Spleen (tissue), 11 donors: ENCODE data around the gene RNF187. TPM values are rescaled to one million over a fixed set of nuclear protein-coding genes. Genes with fewer than 3 reads are reported as not detected.

Experiments
- DNase-seq: peaks from one replicate; pipeline ENCODE4 v3.0.0-alpha.2; 2020
- H3K27ac ChIP-seq, 8 donors: fragments of 200-600 bp; sonication (generic) in 7 of 8; 1 replicate in 4 of 8; 2 replicates in 4 of 8; pipeline versions ENCODE4 v1.5.0 to v1.8.0; 2016 to 2021; ENCODE audit warnings: inconsistent platforms in 4 of 8, mild to moderate bottlenecking in 4 of 8, moderate library complexity in 1 of 8
- H3K27me3 ChIP-seq, 7 donors: fragments of 200-600 bp; sonication (generic) in 6 of 7; replicated peaks in 1 of 7; 1 replicate in 4 of 7; 2 replicates in 3 of 7; pipeline versions ENCODE4 v1.5.0 to v1.8.0; 2016 to 2021; ENCODE audit warnings: inconsistent platforms in 3 of 7, mild to moderate bottlenecking in 1 of 7
- H3K36me3 ChIP-seq, 6 donors: fragments of 200-600 bp; sonication (generic) in 5 of 6; 1 replicate in 4 of 6; 2 replicates in 2 of 6; pipeline versions ENCODE4 v1.5.0 to v1.8.0; 2016 to 2021; ENCODE audit warnings: inconsistent platforms in 2 of 6
- H3K4me1 ChIP-seq, 6 donors: fragments of 200-600 bp; sonication (generic) in 5 of 6; 1 replicate in 3 of 6; 2 replicates in 3 of 6; pipeline versions ENCODE4 v1.5.0 to v1.8.0; 2016 to 2021; ENCODE audit warnings: inconsistent platforms in 3 of 6
- H3K4me3 ChIP-seq, 8 donors: fragments of 200-600 bp; sonication (generic) in 7 of 8; 1 replicate in 4 of 8; 2 replicates in 4 of 8; pipeline versions ENCODE4 v1.5.0 to v1.8.0; 2016 to 2021; ENCODE audit warnings: inconsistent platforms in 4 of 8, mild to moderate bottlenecking in 4 of 8, moderate library complexity in 2 of 8
- H3K9me3 ChIP-seq, 8 donors: fragments of 200-600 bp; sonication (generic) in 7 of 8; 1 replicate in 4 of 8; 2 replicates in 4 of 8; pipeline versions ENCODE4 v1.5.0 to v1.8.0; 2016 to 2021; ENCODE audit warnings: inconsistent platforms in 4 of 8
- CTCF ChIP-seq, 11 experiments: fragments of 200-600 bp in 7 of 11; fragments of 450-650 bp in 4 of 11; sonication (generic) in 4 of 11; IDR thresholded peaks in 8 of 11; conservative IDR thresholded peaks in 3 of 11; 1 replicate in 7 of 11; 2 replicates in 4 of 11; pipeline versions ENCODE4 v1.4.0 to v1.8.0; 2016 to 2021; ENCODE audit warnings: antibody characterized with exemption in 11 of 11, inconsistent platforms in 4 of 11, mild to moderate bottlenecking in 1 of 11
- POLR2A ChIP-seq, 3 donors: fragments of 450-650 bp; IDR thresholded peaks; one replicate each; pipeline ENCODE4 v1.5.1; 2017; ENCODE audit warnings: antibody characterized with exemption in 3 of 3, mild to moderate bottlenecking in 1 of 3
- POLR2AphosphoS5 ChIP-seq, 3 donors: sonication (generic); formaldehyde crosslinking; IDR thresholded peaks; one replicate each; pipeline ENCODE4 v1.5.1; 2017; ENCODE audit warnings: antibody characterized with exemption in 3 of 3
- WGBS, 5 donors: extraction: QIAGEN DNeasy Blood & Tissue Kit in 3 of 5; methylation state at CpG; one replicate each; pipeline versions ENCODE4 v1.1.5 to v1.1.7; 2013 to 2018; 5-methylcytosine and 5-hydroxymethylcytosine counted together
- intact Hi-C: fragments of 100-400 bp; cut with DNase I; formaldehyde crosslinking; loops from one replicate; pipeline ENCODE4 v1.15.0; 2023; ENCODE audit warnings: low total_unique reads
- polyA plus RNA-seq, 3 donors: library from polyadenylated mRNA; stranded (reverse); fragments of 200-250 nt; gene quantifications; one replicate each; pipeline ENCODE4 v1.2.1, GENCODE V29; 2013
- total RNA-seq, 7 donors: library from RNA; depleted of rRNA in 3 of 7; stranded (reverse); fragments of >200 nt in 3 of 7; fragmentation: NEBNext Ultra II Directional in 4 of 7; extraction: Animal tissue kit (Norgen Biotek cat#: 25700) in 4 of 7; gene quantifications; one replicate each; pipeline versions ENCODE4 v1.1.0 to v1.2.1, GENCODE V29; 2016 to 2021
- donor health status: healthy with polysubstance abuse.
- donor health status: DM: no; HTN: no; CAD: no; lungs with moderate emphysema.
- donor health status: DM: no; HTN: no; CAD: no.
- donor health status: Bipolar disorder and iron deficiency.
- donor health status: healthy.
- donor health status: DM: no; HTN: no; CAD: no.
- donor health status: DM: yes; HTN: yes; CAD: no.

Gene RNF187
- total and polyA plus RNA-seq, 10 donors, result 21.4 to 118 (median 60.4) TPM

- Histone ChIP-seq H3K4me3 (no peak overlapping the region), H3K9me3 (no peaks in the 10 kb centered on the region), H3K27ac (no peak overlapping the region), H3K36me3 (no peaks in the 10 kb centered on the region), H3K27me3 (peaks cover 0 to 90% (median 16%) of the 10 kb centered on the region in 7 donors), H3K4me1 (peaks cover 19 to 75% (median 56%) of the 10 kb centered on the region in 6 donors)
- 74 to 90% (median 87%) methylated on average over 2 of the region's 2 CpGs for WGBS, 5 donors
- DNase-seq, result no peak
- intact Hi-C loops, result no loop called here
- TF ChIP-seq CTCF (IDR thresholded peaks at IDR 0.05 in 8 of 11, conservative IDR thresholded peaks at IDR 0.05 in 3 of 11) (no peak), POLR2AphosphoS5 (IDR thresholded peaks at IDR 0.05) (no peak), POLR2A (IDR thresholded peaks at IDR 0.05) (no peak)
Observed at GRCh38 chr1:228460821-228461220, 26.4 kb upstream of the RNF187 start.

GRCh38 chr1:228462560-228462959 lies 24.6 kb upstream of the RNF187 start:
- Histone ChIP-seq H3K27ac (no peak overlapping the region), H3K36me3 (no peaks in the 10 kb centered on the region), H3K9me3 (no peaks in the 10 kb centered on the region), H3K4me1 (peaks cover 10 to 59% (median 39%) of the 10 kb centered on the region in 6 donors), H3K27me3 (peaks cover 0 to 97% (median 25%) of the 10 kb centered on the region in 7 donors), H3K4me3 (no peak overlapping the region)
- 83 to 89% (median 87%) methylated on average over 5 of the region's 5 CpGs for WGBS, 5 donors
- DNase-seq, result no peak
- intact Hi-C loops, result no loop called here
- no peak for TF ChIP-seq POLR2AphosphoS5 (IDR thresholded peaks at IDR 0.05)
- no peak for TF ChIP-seq POLR2A (IDR thresholded peaks at IDR 0.05)
- TF ChIP-seq CTCF (IDR thresholded peaks at IDR 0.05 in 8 of 11, conservative IDR thresholded peaks at IDR 0.05 in 3 of 11), result no peak

DNA sequence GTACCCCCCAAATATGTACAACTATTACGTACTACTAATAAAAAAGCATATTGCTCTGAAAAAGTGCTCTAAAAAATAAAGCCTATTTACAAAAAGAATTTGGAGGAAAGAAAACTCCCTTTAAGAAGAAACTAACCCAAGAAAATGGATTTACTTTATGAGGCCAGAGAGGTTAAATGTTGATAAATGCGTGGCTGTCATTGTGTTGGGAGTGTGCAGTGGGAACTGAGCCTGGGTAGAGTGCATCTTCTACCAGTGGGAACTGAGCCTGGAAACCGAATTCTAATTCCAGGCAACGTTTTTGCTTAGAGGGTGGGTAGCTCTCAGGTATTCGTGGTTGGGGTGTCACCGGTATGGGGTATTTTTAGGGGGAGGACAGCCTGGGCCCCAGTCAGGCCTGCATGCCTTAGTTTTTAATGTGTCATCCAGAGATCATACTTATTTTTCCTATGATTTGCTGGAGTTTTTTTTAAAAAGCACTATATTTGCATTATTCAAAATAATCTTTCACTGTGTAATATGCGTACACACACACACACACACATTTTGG lies 24.1 kb upstream of the RNF187 start:
- 55 to 64% (median 55%) methylated on average over 7 of the region's 7 CpGs for WGBS, 5 donors
- Histone ChIP-seq H3K4me3 (peak overlapping the region in 3 of 8 donors; percentile 40 to 69 (median 45)), H3K27ac (peak overlapping the region in 5 of 8 donors; percentile 20 to 67 (median 60)), H3K36me3 (no peaks in the 10 kb centered on the region), H3K4me1 (peaks cover 10 to 54% (median 37%) of the 10 kb centered on the region in 6 donors), H3K9me3 (no peaks in the 10 kb centered on the region), H3K27me3 (peaks cover 0 to 97% (median 28%) of the 10 kb centered on the region in 7 donors)
- no peak for DNase-seq
- intact Hi-C loops, result no loop called here
- TF ChIP-seq POLR2A (IDR thresholded peaks at IDR 0.05) (no peak), CTCF (IDR thresholded peaks at IDR 0.05 in 8 of 11, conservative IDR thresholded peaks at IDR 0.05 in 3 of 11) (no peak), POLR2AphosphoS5 (IDR thresholded peaks at IDR 0.05) (no peak)

GRCh38 chr1:228463559-228464455 lies 23.4 kb upstream of the RNF187 start:
- Histone ChIP-seq H3K36me3 (no peaks in the 10 kb centered on the region), H3K27me3 (peaks cover 0 to 97% (median 28%) of the 10 kb centered on the region in 7 donors), H3K4me3 (peak overlapping the region; percentile 16 to 69 (median 40)), H3K4me1 (peaks cover 10 to 47% (median 34%) of the 10 kb centered on the region in 6 donors), H3K27ac (peak overlapping the region in 6 of 8 donors; percentile 13 to 67 (median 55)), H3K9me3 (no peaks in the 10 kb centered on the region)
- intact Hi-C loops, result no loop called here
- TF ChIP-seq POLR2A (IDR thresholded peaks at IDR 0.05) (no peak), CTCF (IDR thresholded peaks at IDR 0.05 in 8 of 11, conservative IDR thresholded peaks at IDR 0.05 in 3 of 11) (peak in 4 of 11 experiments; percentile 9 to 32 (median 20)), POLR2AphosphoS5 (IDR thresholded peaks at IDR 0.05) (peak in 2 of 3 donors; percentile 60 to 73)
- WGBS, 5 donors, result 2 to 4% (median 3%) methylated on average over 17 to 56 of the region's 56 CpGs
- peak; percentile 83 for DNase-seq
